Tibial nerve (tissue), 4 donors: Measurements from ENCODE around the gene NAB2. TPM values are rescaled to one million over a fixed set of nuclear protein-coding genes. Genes with fewer than 3 reads are reported as not detected.

Experiments used
- DNase-seq, 2 donors: peaks; one replicate each; pipeline ENCODE4 v3.0.0-alpha.2; 2019; ENCODE audit warnings: low spot score in 2 of 2
- H3K27ac ChIP-seq, 4 donors: fragments of 200-600 bp; sonication (generic) in 3 of 4; one replicate each; pipeline ENCODE4 v1.5.1; 2017 to 2019; ENCODE audit warnings: mild to moderate bottlenecking in 1 of 4
- H3K27me3 ChIP-seq, 2 donors: fragments of 200-600 bp; sonication (generic) in 1 of 2; one replicate each; pipeline versions ENCODE4 v1.5.1 to v1.6.0; 2017 to 2019
- H3K36me3 ChIP-seq, 3 donors: fragments of 200-600 bp; sonication (generic); one replicate each; pipeline ENCODE4 v1.5.1; 2018 to 2019
- H3K4me1 ChIP-seq, 4 donors: fragments of 200-600 bp; sonication (generic) in 3 of 4; one replicate each; pipeline ENCODE4 v1.5.1; 2017 to 2019
- H3K4me3 ChIP-seq, 4 donors: fragments of 200-600 bp; sonication (generic) in 3 of 4; one replicate each; pipeline ENCODE4 v1.5.1; 2017 to 2019; ENCODE audit warnings: mild to moderate bottlenecking in 1 of 4, moderate library complexity in 1 of 4
- H3K9me3 ChIP-seq, 4 donors: fragments of 200-600 bp; sonication (generic) in 3 of 4; one replicate each; pipeline ENCODE4 v1.5.1; 2017 to 2019
- EP300 ChIP-seq, 2 donors: sonication (generic); formaldehyde crosslinking; IDR thresholded peaks; one replicate each; pipeline ENCODE4 v1.6.1; 2017; ENCODE audit warnings: antibody characterized with exemption in 2 of 2, mild to moderate bottlenecking in 1 of 2
- POLR2A ChIP-seq, 2 donors: fragments of 450-650 bp; IDR thresholded peaks; one replicate each; pipeline ENCODE4 v1.6.1; 2017; ENCODE audit warnings: antibody characterized with exemption in 2 of 2, mild to moderate bottlenecking in 2 of 2, moderate library complexity in 2 of 2
- WGBS, 2 donors: methylation state at CpG; one replicate each; pipeline ENCODE4 v1.1.5; 2018; 5-methylcytosine and 5-hydroxymethylcytosine counted together
- total RNA-seq, 4 donors: library from RNA; depleted of rRNA; stranded (reverse); fragments of >200 nt; gene quantifications; one replicate each; pipeline ENCODE4 v1.1.0, GENCODE V29; 2016
- TF ChIP-seq, protein P1 (sequence below), 5 experiments: fragments of 200-600 bp in 3 of 5; fragments of 450-650 bp in 2 of 5; sonication (generic) in 3 of 5; IDR thresholded peaks; one replicate each; pipeline ENCODE4 v1.5.1; 2016 to 2019; ENCODE audit warnings: antibody characterized with exemption in 5 of 5, mild to moderate bottlenecking in 3 of 5, moderate library complexity in 2 of 5

NAB2 gene
- total RNA-seq, 4 donors from 2014 or later = 29.3 to 42.2 (median 38.6) TPM

DNA sequence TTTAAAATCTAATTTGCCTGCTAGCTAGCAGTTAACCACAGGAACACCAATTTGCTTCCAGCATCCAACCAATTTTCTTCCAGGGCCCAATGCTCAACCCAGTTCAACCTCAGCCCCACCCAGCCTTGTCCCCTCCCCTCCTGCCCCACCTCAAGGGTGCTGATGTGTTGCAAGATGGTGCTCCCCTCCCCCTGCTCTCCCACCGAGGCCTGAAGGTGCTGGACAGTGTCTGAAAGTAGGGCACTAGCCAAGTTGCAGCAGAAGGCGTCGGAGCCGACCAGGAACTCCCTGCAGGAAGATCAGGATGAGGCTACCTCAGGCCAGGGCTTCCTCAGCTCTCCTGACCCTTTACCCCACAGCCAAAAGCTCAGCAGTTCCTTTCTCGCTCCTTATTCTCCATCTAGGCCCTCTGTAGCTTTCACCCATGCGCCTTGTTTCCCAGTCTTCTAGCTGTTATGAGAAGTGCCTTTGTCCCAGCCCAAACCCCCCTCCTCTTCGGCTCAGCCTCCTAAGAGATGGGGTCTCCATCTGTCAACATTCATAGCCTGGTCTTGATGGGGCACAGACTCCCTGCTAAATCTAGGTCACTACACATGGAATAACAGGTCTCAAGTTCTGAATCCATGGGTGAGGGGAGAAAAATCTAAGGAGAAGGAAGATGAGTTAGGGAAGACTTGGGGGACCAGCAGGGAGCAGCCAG is 18.7 kb downstream of the NAB2 start:
- peaks cover 7 to 57% (median 26%) of the 10 kb centered on the region in 3 donors for H3K36me3 ChIP-seq
- peaks cover 0 to 48% (median 31%) of the 10 kb centered on the region in 4 donors for H3K4me1 ChIP-seq
- WGBS, 2 donors = 37 to 51% methylated on average over 7 of the region's 7 CpGs
- H3K9me3 ChIP-seq = no peaks in the 10 kb centered on the region
- H3K4me3 ChIP-seq = no peak overlapping the region
- no peak for TF ChIP-seq EP300 (IDR thresholded peaks at IDR 0.05)
- TF ChIP-seq POLR2A (IDR thresholded peaks at IDR 0.05) = no peak
- TF ChIP-seq, protein P1, sequence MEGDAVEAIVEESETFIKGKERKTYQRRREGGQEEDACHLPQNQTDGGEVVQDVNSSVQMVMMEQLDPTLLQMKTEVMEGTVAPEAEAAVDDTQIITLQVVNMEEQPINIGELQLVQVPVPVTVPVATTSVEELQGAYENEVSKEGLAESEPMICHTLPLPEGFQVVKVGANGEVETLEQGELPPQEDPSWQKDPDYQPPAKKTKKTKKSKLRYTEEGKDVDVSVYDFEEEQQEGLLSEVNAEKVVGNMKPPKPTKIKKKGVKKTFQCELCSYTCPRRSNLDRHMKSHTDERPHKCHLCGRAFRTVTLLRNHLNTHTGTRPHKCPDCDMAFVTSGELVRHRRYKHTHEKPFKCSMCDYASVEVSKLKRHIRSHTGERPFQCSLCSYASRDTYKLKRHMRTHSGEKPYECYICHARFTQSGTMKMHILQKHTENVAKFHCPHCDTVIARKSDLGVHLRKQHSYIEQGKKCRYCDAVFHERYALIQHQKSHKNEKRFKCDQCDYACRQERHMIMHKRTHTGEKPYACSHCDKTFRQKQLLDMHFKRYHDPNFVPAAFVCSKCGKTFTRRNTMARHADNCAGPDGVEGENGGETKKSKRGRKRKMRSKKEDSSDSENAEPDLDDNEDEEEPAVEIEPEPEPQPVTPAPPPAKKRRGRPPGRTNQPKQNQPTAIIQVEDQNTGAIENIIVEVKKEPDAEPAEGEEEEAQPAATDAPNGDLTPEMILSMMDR (IDR thresholded peaks at IDR 0.05) = no peak
- H3K27ac ChIP-seq = peak overlapping the region in 3 of 4 donors; percentile 40 to 99 (median 57)
- no peaks in the 10 kb centered on the region for H3K27me3 ChIP-seq
- DNase-seq = no peak

DNA sequence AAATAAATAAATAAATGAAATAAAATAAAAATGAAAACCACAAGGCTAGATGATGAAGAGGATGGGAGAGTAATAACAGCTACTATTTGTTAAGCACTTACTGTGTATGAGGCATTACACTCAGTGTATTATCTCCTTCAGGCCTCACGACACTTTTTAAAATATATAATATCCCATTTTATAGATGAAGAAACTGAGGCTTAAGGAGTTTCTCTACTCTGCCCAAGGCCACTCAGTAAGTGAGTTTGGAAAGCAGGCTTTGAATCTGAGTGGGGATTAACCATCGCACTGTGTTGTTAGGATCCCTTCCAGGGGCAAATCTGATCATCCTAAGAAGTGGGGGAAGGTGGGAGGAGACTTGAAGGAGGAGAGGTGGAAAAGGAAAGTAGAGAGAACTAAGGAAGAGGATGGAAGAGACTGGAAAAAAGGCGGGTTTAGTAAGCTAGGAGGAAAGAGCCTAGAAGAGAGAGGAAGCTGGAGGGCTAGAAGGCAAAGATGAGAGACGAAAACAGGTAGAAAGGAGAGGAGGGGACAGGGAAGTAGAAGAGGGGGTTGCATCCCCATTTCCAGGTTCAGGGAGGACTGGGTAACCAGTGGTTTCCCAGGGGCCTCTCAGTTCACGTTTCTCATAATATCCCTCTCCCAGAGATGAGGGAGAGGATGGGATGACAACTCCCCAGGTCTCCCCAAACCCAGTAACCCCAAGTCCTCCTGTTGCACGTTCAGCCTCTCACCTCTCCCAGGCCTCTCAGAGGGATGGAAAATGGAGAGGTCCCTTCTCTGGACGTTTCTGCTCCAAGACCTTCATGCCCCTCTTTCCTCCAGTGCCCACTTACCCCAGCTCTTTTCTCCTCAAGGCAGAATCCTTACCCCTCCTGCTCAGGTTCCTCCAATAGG is 20.5 kb downstream of the NAB2 start:
- Histone ChIP-seq H3K27ac (peak overlapping the region; percentile 99), H3K9me3 (no peaks in the 10 kb centered on the region), H3K27me3 (no peaks in the 10 kb centered on the region), H3K4me1 (peaks cover 0 to 51% (median 32%) of the 10 kb centered on the region in 4 donors), H3K36me3 (peaks cover 7 to 40% (median 17%) of the 10 kb centered on the region in 3 donors), H3K4me3 (peak overlapping the region; percentile 53 to 94 (median 68))
- no peak for TF ChIP-seq EP300 (IDR thresholded peaks at IDR 0.05)
- TF ChIP-seq, protein P1 (IDR thresholded peaks at IDR 0.05) = no peak
- no peak for TF ChIP-seq POLR2A (IDR thresholded peaks at IDR 0.05)
- no peak for DNase-seq
- 46% methylated on average over 7 of the region's 7 CpGs for WGBS, 2 donors

GRCh38 chr12:57110104-57111030 is 21.5 kb downstream of the NAB2 start:
- Histone ChIP-seq H3K9me3 (no peaks in the 10 kb centered on the region), H3K36me3 (peaks cover 7 to 31% (median 13%) of the 10 kb centered on the region in 3 donors), H3K4me3 (peak overlapping the region; percentile 53 to 94 (median 68)), H3K27me3 (no peaks in the 10 kb centered on the region), H3K4me1 (peaks cover 0 to 51% (median 32%) of the 10 kb centered on the region in 4 donors), H3K27ac (peak overlapping the region; percentile 99)
- DNase-seq = peak; percentile 71 to 78
- 2% methylated on average over 21 to 25 of the region's 28 CpGs for WGBS, 2 donors
- TF ChIP-seq EP300 (IDR thresholded peaks at IDR 0.05) (peak in 1 of 2 donors; percentile 86), POLR2A (IDR thresholded peaks at IDR 0.05) (peak in 1 of 2 donors; percentile 52)
- TF ChIP-seq, protein P1 (IDR thresholded peaks at IDR 0.05) = peak in 1 of 5 experiments; percentile 28

- DNase-seq = peak; percentile 74 to 86
- no peaks in the 10 kb centered on the region for H3K9me3 ChIP-seq
- H3K27ac ChIP-seq = peak within 1 kb of the TSS; percentile 99
- H3K4me3 ChIP-seq = peak within 1 kb of the TSS; percentile 53 to 94 (median 68)
- no peaks in the 10 kb centered on the region for H3K27me3 ChIP-seq
- peak; percentile 15 to 79 for TF ChIP-seq POLR2A (IDR thresholded peaks at IDR 0.05)
- no peak for TF ChIP-seq EP300 (IDR thresholded peaks at IDR 0.05)
- TF ChIP-seq, protein P1 (IDR thresholded peaks at IDR 0.05) = peak in 2 of 5 experiments; percentile 13 to 43
- WGBS, 2 donors = 0 to 1% methylated on average over 12 to 13 of the region's 13 CpGs
- peaks cover 0 to 49% (median 32%) of the 10 kb centered on the region in 4 donors for H3K4me1 ChIP-seq
- peaks cover 2 to 23% (median 5%) of the 10 kb centered on the region in 3 donors for H3K36me3 ChIP-seq
Observed at GRCh38 chr12:57111031-57111734, 22.3 kb downstream of the NAB2 start, which contains the start of gene STAT6. STAT6 (minus strand) TSS chr12:57111362; CDS start chr12:57108278, 3,084 bp downstream.
